CD4-positive, alpha-beta T cell treated with Interleukin-17A for 4 hours (primary cell): ENCODE results near the gene CPSF4L.
A peak's percentile ranks its signal among the peaks of the same experiment; 100 is the strongest.

Experiments
- DNase-seq: peaks from one replicate; pipeline ENCODE4 v3.0.0-alpha.2; 2020; ENCODE audit warnings: mixed read lengths

CPSF4L gene

DNA sequence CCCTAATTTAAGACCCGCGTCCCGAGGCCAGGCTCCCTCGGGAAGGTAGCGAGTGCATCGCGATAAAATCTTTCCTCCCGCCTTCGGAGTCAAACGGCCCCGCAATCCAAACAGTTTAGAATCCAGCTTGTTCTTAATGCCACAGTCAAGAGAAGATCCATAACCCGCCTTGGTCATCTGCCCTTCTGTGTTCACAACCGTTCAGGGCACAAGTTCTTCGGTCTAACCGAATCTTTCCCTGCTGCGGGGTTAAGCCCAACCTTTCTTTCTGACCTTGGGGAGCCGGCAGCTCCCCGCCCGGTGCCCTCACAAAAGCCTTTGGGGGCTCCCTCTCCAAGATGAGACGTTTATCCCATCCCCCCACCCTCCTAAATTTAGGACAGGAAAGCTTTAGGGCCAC lies 30.3 kb downstream of the CPSF4L start:
- no peak for DNase-seq

GRCh38 chr17:73230088-73230487 lies 31.6 kb downstream of the CPSF4L start:
- no peak for DNase-seq

GRCh38 chr17:73228748-73229236 lies 32.9 kb downstream of the CPSF4L start:
- DNase-seq: peak; percentile 40

DNA sequence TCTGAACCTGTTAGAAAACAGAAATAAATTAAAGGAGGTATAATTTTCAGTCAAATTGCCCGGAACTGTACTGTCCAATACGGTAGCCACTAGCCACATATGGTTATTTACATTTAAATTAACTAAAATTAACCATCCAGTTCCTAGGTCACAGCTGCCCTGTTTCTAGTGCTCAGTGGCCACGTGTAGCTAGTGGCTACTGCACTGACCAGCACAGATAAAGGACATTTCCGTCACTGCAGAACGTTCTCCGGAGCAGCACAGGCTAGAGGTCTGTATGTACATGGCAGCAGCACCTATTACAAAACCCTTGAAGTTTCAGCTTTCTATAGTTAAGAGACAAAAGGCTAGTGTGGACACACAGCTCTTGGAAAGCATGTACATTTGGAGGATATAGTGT lies 33.7 kb downstream of the CPSF4L start:
- DNase-seq: no peak

- no peak for DNase-seq
Observed at GRCh38 chr17:73227379-73227778, 34.3 kb downstream of the CPSF4L start.

- DNase-seq: no peak
Observed at GRCh38 chr17:73226556-73227172, 35.0 kb downstream of the CPSF4L start.

- no peak for DNase-seq
Observed at GRCh38 chr17:73224663-73225305, 36.9 kb downstream of the CPSF4L start.

DNA sequence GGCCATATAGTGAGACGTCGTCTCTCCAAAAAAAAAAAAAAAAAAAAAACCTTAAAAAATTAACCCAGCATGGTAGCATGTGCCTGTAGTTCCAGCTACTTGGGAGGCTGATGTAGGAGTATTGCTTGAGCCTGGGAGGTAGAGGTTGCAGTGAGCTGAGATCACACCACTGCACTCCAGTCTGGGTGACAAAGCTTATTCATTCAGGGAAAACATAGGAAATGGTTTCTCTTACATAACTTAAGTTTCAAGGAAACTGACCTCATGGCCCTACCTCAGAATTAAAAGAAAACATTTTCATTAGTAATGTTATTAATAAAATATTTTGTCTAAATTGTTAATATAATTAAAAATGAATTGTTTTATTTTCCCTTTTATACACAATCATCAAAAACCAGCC lies 37.4 kb downstream of the CPSF4L start:
- no peak for DNase-seq

DNA sequence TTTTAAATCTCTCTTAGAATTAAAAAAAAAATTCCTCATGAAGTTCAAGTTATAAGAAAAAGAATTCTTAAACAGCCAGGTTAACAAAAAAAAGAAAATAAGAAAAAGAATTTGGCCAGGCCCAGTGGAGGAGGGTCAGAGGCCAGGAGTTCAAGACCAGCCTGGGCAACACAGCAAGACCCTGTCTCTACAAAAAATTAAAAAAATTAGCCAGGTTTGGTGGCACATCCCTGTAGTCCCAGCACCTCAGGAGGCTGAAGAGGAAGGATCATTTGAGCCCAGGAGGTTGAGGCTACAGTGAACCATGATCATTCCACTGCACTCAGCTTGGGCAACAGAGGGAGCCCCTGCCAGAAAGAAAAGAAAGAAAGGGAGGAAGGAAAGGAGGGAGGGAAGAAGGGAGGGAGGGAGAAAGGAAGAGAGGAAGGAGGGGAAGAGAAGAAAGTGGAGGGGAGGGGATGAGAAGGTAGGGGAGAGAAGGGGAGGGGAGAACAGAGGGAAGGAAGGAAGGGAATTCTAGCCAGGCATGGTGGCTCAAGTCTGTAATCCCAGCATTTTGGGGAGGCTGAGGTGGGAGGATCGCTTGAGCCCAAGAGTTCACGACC lies 38.0 kb downstream of the CPSF4L start:
- no peak for DNase-seq

GRCh38 chr17:73215447-73215846 lies 46.2 kb downstream of the CPSF4L start:
- no peak for DNase-seq

DNA sequence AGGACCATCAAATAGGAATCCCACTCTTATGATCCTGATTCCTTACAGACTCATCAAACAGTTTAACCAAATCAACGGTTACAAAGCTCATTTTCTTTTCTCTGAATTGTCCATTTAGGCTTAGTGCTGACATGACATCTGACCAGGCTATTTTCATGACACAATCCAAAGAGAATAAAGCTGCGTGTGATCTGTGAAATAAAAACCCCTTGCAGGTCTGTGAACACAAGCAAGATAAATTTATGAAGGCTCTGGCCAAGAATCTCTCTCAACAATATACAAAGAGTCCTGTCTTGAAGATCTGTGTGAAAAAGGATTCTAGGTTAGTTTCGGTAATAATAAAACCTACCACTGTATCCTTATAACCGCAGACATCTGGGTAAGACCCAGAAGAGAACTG lies 46.8 kb downstream of the CPSF4L start:
- no peak for DNase-seq

- DNase-seq: no peak
Observed at GRCh38 chr17:73214008-73214407, 47.7 kb downstream of the CPSF4L start.

- peak; percentile 74 for DNase-seq
Observed at GRCh38 chr17:73211745-73212144, 49.9 kb downstream of the CPSF4L start.

DNA sequence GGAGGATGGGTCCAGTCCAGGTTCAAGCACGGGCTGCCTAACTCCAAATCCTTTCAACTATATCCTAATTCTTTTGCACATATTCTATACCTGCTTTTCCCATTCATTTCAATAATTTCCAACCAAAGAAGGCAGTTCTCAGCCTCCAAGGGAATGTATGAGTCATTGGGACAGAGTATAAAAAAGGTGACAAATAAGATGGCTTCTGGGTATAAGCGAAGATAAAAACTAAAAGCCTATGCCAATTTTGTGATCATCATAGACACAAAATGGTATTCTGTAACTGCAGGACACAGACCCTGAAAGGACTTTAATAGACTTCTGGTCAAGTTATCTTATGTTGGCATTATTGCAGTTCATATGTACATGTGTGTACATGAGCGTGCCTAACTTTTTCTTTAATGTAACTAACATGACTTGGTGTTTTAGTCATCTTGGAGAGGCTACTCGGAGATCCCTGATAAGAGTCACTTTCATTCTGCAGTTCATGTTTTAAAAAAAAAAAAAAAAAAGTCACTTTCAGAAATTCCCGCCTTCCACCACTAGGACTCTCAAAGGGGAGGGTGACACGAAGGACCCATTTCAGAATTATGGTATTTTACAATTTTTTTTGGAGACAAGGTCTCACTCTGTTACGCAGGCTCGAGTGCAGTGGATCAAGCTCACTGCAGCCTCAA lies 51.5 kb downstream of the CPSF4L start:
- DNase-seq: no peak

GRCh38 chr17:73209436-73209835 lies 52.2 kb downstream of the CPSF4L start:
- no peak for DNase-seq

DNA sequence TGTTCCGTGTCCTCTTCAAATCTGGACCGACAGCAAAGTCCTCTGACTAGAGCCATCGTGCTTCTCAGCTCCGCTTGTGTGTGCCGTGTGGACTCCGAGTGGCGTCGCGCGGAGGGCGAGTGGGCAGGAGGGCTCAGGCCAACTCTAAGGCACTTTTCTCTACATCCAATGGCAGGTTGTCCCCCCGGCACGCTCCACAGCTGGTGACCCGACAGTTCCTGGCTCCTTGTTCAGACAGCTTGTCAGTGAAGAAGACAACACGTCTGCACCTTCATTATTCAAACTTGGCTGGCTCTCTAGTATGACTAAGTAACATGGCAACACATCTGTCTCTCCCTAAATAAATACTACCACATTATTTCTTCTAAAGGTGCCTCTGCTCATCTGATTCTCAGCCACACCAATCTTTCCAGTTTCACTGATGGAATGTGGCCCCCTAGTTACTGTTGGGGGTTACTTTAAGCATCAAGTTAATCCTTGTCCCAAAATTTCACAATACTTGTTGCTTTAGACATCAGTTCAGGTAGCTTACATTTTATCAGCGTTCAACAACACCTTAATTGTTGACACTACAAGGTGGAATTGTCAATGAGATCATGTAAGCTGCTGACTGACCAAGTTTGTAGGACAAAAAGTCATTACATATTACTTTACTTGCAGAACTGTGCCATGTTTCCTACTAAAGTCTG lies 53.4 kb downstream of the CPSF4L start:
- DNase-seq: no peak

DNA sequence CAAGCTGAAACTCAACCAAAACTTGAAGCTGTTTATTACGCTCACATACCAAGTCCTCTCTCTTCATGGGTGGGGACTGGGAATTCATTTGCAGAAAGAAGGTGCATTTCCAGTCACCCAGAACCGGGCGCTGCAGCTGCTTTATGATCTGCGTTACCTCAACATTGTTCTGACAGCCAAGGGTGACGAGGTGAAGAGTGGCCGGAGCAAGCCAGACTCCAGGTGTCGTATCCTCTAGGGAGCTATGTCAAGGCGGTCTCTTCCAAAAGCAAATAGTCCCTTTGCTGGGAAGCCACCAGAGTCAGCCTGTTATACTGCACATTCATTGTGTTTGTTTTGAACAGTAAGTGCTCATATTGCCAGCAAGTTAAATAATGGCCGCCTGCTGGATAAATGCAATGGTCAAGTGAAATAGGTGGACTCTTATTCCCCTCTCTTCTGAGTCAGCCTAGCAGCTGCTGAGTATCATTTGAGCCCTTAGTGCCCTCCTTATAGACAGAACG lies 56.2 kb downstream of the CPSF4L start:
- DNase-seq: no peak

DNA sequence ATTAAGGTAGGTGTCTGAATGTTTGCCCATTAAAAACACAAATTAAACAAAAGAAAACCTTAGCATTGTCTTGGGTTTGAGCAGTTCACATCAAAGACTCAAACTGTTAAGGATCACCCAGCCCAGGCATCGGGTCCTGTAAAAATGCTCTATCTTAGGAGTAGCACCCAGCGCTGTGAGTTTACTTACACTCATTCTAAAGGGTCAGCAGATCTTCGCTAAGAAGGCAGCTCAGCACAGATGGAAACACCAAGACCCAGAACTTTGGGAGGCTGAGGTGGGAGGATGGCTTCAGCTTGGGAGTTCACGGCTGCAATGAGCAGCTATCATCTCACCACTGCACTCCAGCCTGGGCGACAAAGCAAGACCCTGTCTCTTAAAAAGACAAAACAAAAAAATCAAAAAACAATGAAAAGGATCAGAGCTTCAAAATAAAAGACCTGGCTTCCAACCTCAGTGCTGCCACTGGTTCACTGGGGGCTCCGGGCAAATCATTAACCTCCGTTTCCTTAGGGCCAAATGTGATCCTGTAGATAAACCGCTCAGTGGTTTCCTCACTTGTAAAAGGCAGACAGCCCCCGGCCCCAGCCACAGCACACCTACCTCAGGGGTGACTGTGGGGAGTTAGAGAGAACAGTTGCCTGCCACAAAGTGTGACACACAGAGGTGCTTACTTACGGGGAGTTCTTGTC lies 57.7 kb downstream of the CPSF4L start:
- peak; percentile 42 for DNase-seq

GRCh38 chr17:73203135-73203787 lies 58.4 kb downstream of the CPSF4L start:
- no peak for DNase-seq

DNA sequence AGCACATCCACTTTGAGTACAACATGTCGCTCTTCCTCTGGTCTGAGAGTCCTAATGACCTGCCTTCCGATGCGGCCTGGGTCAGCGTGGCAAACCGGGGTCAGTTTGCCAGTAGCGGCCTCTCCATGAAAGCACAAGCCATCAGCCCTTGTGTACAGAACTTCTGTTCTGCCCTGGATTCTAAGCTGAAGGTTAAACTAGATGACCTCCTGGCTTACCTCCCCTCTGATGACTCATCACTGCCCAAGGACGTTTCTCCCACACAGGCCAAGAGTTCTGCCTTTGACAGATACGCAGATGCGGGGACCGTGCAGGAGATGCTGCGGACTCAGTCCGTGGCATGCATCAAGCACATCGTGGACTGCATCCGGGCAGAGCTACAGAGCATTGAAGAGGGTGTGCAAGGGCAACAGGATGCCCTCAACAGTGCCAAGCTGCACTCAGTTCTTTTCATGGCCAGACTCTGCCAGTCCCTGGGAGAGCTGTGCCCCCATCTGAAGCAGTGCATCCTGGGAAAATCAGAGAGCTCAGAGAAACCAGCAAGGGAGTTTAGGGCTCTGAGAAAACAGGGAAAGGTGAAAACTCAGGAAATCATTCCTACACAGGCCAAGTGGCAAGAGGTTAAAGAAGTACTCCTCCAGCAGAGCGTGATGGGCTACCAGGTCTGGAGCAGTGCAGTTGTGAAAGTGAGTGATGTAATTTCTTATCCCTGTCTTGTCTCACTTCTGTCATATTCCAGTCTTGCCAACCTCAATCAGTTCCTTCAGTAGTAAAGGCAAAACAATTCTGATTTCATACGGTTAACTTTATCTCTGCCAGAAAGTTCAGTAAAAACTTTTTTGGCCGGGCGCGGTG lies 60.2 kb downstream of the CPSF4L start:
- no peak for DNase-seq

GRCh38 chr17:73200476-73200875 lies 61.2 kb downstream of the CPSF4L start:
- no peak for DNase-seq
